Epidermal melanocyte (primary cell): Measurements from ENCODE around the gene ZNF709.
"Not testable (repeated sequence)": the region's sequence is repeated elsewhere in the genome, so short reads cannot be mapped to it uniquely, and the experiment has no call there.

Experiments used
- DNase-seq: peaks from one replicate; pipeline ENCODE4 v3.0.0; 2011; ENCODE audit warnings: low spot score; ENCODE audit not compliant: insufficient read length

The ZNF709 gene

GRCh38 chr19:12453495-12453894, 31.1 kb downstream of the ZNF709 start:
- no peak for DNase-seq

- DNase-seq, result no peak
These were observed 33.8 kb downstream of the ZNF709 start for GRCh38 chr19:12450844-12451243.

DNA sequence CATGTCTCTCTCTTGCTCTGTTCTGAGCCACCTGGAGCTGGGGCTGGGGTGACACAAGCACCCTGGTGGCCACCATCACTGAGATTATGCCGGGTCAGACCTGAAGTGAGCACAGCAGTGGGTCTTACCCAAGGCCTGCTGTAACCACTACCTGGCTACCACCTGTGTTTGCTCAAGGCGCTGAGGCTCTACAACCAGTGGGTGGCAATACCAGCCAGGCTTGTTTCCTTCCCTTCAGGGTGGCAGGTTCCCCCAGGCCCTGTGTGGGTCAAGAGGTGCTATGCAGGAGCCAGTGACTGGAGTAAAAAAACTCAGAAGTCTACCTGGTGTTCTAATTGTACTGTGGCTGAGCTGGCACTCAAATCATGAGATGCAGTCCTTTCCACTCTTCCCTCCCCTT, 35.8 kb downstream of the ZNF709 start:
- no peak for DNase-seq

- DNase-seq, result peak; percentile 68
These were observed 43.9 kb downstream of the ZNF709 start, which contains the start of gene ZNF443 for GRCh38 chr19:12440541-12441316. Gene ZNF443, minus strand, starts transcription at chr19:12441021. Its CDS starts 107 bp downstream, at chr19:12440914.

DNA sequence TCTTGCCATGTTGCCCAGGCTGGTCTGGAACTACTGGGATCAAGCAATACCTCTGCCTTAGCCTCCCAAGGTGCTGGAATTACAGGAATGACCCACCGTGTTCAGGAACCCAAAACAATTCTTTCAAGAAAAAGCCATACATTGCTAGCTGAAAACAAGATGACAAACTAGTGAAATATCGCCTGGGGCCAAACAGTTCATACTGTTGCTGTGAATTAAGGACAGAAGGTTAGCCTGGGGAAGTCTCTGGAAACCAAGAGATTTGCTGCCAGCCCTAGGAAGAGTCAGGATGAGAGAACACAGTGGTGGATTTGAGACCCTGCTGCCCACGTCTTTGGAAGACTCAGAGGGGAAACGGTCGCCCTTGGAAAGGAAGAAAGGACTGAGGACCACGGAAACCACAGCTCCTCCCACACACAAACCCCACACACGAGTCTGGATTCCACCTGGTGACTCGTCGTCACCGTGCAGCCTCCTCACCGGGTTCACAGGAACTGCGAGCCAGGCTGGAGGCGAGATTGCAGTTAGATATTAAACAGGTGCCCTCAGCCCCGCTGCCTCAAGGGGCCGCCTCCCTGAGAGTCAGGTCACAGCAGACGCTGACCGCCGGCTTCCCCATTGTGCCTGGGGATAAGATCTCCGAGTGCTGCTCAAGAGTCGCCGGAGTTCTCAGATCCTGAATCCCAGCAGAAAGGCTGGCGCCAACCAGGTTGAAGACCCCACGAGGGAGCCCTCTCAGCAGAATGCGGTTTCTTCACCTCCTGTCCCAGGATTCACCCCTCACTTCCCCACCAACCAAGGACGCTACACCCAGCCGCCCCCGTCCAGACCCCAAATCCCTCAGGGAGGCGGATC, 44.7 kb downstream of the ZNF709 start:
- not testable (repeated sequence) for DNase-seq

- DNase-seq, result not testable (repeated sequence)
These were observed 53.8 kb downstream of the ZNF709 start for GRCh38 chr19:12430726-12431299.

DNA sequence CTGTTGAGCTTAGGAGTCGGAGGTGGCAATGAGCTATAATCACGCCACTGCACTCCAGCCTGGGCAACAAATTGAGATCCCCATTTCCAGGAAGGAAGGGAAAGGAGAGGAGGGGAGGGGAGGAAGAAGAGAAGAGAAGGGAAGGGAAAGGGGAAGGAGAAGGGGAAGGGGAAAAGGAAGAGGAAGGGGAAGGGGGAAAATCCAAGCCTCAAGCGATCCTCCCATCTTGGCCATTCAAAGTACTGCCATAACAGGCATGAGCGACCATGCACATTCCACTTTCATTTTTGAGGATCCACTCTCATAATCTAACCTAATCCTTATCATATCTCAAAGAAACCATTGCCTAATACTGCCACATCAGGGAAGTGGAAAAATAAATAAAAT, 58.7 kb downstream of the ZNF709 start:
- no peak for DNase-seq

DNA sequence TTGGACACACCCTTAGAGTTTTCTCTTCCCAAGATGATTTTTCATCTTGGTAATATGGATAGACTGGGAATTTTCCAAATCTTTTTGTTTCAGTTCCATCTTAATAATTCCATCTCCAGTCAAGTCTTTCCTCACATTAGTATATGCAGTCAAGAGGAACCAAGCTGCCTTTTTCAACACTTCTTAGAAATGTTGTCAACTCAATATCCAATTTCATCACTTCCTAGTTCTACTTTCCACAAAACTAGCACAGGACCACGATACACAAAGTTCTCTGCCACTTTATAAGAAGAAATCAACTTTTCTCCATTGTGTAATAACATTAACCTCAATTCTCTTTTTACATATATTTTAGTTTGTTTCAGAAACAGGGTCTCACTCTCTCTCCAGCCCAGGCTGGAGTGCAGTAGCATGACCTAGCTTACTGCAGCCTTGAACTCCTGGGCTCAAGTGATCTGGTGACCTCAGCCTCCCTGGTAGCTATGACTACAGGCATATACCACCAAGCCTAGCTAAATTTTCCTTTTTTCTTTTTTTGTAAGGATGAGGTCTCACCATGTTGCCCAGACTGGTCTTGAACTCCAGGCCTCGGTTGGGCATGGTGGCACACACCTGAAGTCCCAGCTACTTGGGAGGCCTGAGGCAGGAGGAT, 59.3 kb downstream of the ZNF709 start:
- no peak for DNase-seq

DNA sequence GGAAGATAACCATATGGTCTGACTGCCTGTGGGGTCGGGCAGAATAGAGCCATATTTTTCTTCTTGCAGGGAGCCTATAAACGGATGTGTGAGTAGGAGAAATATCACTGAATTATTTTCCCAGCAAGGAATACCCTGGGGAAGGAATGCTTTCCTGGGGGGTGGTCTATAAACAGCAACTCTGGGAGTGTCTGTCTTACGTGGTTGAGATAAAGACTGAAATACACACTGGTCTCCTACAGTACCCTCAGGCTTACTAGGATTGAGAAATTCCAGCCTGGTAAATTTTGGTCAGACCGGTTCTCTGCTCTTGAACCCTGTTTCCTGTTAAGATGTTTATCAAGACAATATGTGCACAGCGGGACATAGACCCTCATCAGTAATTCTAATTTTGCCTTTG, 67.3 kb downstream of the ZNF709 start:
- not testable (repeated sequence) for DNase-seq

DNA sequence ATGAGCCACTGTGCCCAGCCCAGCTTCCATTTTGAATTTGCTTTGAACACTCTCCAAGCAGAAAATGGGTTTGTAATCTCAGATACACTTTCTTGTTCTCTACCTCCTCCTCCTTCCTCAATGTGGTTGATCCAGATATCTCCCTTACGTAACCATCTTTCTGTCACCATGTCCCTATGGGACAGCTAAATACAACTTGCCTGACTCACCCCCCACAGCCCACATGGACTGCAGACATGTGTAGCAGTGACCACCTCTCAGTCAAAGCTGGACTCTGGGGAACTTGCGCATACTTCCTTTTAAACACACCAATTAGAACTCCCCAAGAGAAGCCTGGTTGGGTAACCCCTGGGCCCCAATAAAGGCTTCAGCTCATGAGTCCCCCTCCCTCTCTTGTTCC, 72.7 kb downstream of the ZNF709 start:
- DNase-seq, result no peak
